ENCODE data around the gene SPDYE4. TPM values are rescaled to one million over a fixed set of nuclear protein-coding genes. Genes with fewer than 3 reads are reported as not detected.

Gene SPDYE4
- polyA plus RNA-seq, 1 experiment: not detected

GRCh38 chr17:8801135-8801840 is 42.9 kb upstream of the SPDYE4 start:
- peaks cover 8% of the 10 kb centered on the region for H3K27me3 ChIP-seq (ENCODE audit: control insufficient read depth, insufficient read depth, low read length)
- TF ChIP-seq CTCF (IDR thresholded peaks at IDR 0.05; ENCODE audit: insufficient read depth, low read depth, low read length): no peak
- CTCF ChIA-PET: interaction anchor here (2.9 kb wide), 1 partner anchor 15 kb away, joined by 9 read pairs; no protein-coding TSS in a partner anchor
- H3K36me3 ChIP-seq (ENCODE audit: control insufficient read depth, insufficient read depth, low read length): no peaks in the 10 kb centered on the region
- H3K4me3 ChIP-seq (ENCODE audit: low read depth, low read length): no peak overlapping the region
- POLR2A ChIA-PET: no interaction called here
- DNase-seq (ENCODE audit: low read depth): no peak

- TF ChIP-seq CTCF (IDR thresholded peaks at IDR 0.05; ENCODE audit: insufficient read depth, low read depth, low read length): no peak
- Histone ChIP-seq H3K36me3 (ENCODE audit: control insufficient read depth, insufficient read depth, low read length) (no peaks in the 10 kb centered on the region), H3K4me3 (ENCODE audit: low read depth, low read length) (no peak overlapping the region), H3K27me3 (ENCODE audit: control insufficient read depth, insufficient read depth, low read length) (peaks cover 8% of the 10 kb centered on the region)
- CTCF ChIA-PET: interaction anchor here (1.0 to 1.1 kb wide), 2 partner anchors 9 to 98 kb away, joined by 3 read pairs; no protein-coding TSS in a partner anchor
- POLR2A ChIA-PET: no interaction called here
- DNase-seq (ENCODE audit: low read depth): no peak
Observed at GRCh38 chr17:8800656-8801055, 42.3 kb upstream of the SPDYE4 start.

- Histone ChIP-seq H3K27me3 (ENCODE audit: control insufficient read depth, insufficient read depth, low read length) (peaks cover 8% of the 10 kb centered on the region), H3K36me3 (ENCODE audit: control insufficient read depth, insufficient read depth, low read length) (no peaks in the 10 kb centered on the region), H3K4me3 (ENCODE audit: low read depth, low read length) (no peak overlapping the region)
- POLR2A ChIA-PET: no interaction called here
- no peak for DNase-seq (ENCODE audit: low read depth)
- CTCF ChIA-PET: interaction anchor here (0.9 to 1.1 kb wide), 3 partner anchors 10 to 99 kb away, joined by 3 read pairs; no protein-coding TSS in a partner anchor
- no peak for TF ChIP-seq CTCF (IDR thresholded peaks at IDR 0.05; ENCODE audit: insufficient read depth, low read depth, low read length)
Observed at GRCh38 chr17:8799570-8800212, 41.3 kb upstream of the SPDYE4 start.

GRCh38 chr17:8798846-8799569 is 40.7 kb upstream of the SPDYE4 start, which contains the start of gene MFSD6L:
MFSD6L (minus strand) TSS chr17:8799365; CDS start chr17:8799120, 245 bp downstream.
- Histone ChIP-seq H3K27me3 (ENCODE audit: control insufficient read depth, insufficient read depth, low read length) (peaks cover 8% of the 10 kb centered on the region), H3K36me3 (ENCODE audit: control insufficient read depth, insufficient read depth, low read length) (no peaks in the 10 kb centered on the region), H3K4me3 (ENCODE audit: low read depth, low read length) (no peak within 1 kb of the TSS)
- TF ChIP-seq CTCF (IDR thresholded peaks at IDR 0.05; ENCODE audit: insufficient read depth, low read depth, low read length): no peak
- POLR2A ChIA-PET: no interaction called here
- no peak for DNase-seq (ENCODE audit: low read depth)
- CTCF ChIA-PET: interaction anchor here (0.8 to 2.1 kb wide), 5 partner anchors 11 to 96 kb away, joined by 3 to 9 read pairs (median 3); no protein-coding TSS in a partner anchor

Data from BJ (cell line).